Vagina (tissue), 2 donors: ENCODE measurements around the gene ATOH8. TPM values are rescaled to one million over a fixed set of nuclear protein-coding genes. Genes with fewer than 3 reads are reported as not detected.

Source experiments
- DNase-seq, 2 donors: peaks; one replicate each; pipeline ENCODE4 v3.0.0-alpha.2; 2017; ENCODE audit errors: extremely low spot score in 2 of 2
- H3K27ac ChIP-seq: fragments of 200-600 bp; sonication (generic); one replicate; pipeline ENCODE4 v1.5.1; 2019
- H3K27me3 ChIP-seq: fragments of 200-600 bp; sonication (generic); one replicate; pipeline ENCODE4 v1.5.1; 2019
- H3K36me3 ChIP-seq, 2 donors: fragments of 200-600 bp; sonication (generic); one replicate each; pipeline ENCODE4 v1.5.1; 2017 to 2019
- H3K4me1 ChIP-seq: fragments of 200-600 bp; sonication (generic); one replicate; pipeline ENCODE4 v1.5.1; 2019
- H3K4me3 ChIP-seq, 2 donors: fragments of 200-600 bp; sonication (generic); 1 replicate in 1 of 2; 2 replicates in 1 of 2; pipeline ENCODE4 v1.5.1; 2016 to 2019
- H3K9me3 ChIP-seq: fragments of 200-600 bp; sonication (generic); one replicate; pipeline ENCODE4 v1.5.1; 2019
- POLR2A ChIP-seq, 2 donors: fragments of 450-650 bp; IDR thresholded peaks; one replicate each; pipeline ENCODE4 v1.6.1; 2017; ENCODE audit warnings: antibody characterized with exemption in 2 of 2, mild to moderate bottlenecking in 2 of 2, moderate library complexity in 2 of 2
- POLR2AphosphoS5 ChIP-seq, 2 donors: sonication (generic); formaldehyde crosslinking; IDR thresholded peaks; one replicate each; pipeline ENCODE4 v1.9.0; 2017; ENCODE audit warnings: antibody characterized with exemption in 2 of 2, mild to moderate bottlenecking in 2 of 2, low read depth in 1 of 2; ENCODE audit not compliant: insufficient read depth in 1 of 2
- intact Hi-C: fragments of 100-400 bp; cut with DNase I; formaldehyde crosslinking; loops from one replicate; pipeline ENCODE4 v1.15.1; 2023
- total RNA-seq: library from RNA; depleted of rRNA; stranded (reverse); fragments of >200 nt; gene quantifications from one replicate; pipeline ENCODE4 v1.2.3, GENCODE V29; 2016
- TF ChIP-seq, protein P1 (sequence below), 3 experiments: fragments of 450-650 bp in 2 of 3; fragments of 200-600 bp in 1 of 3; sonication (generic) in 1 of 3; IDR thresholded peaks; one replicate each; pipeline ENCODE4 v1.5.1; 2017 to 2019; ENCODE audit warnings: antibody characterized with exemption in 3 of 3, mild to moderate bottlenecking in 2 of 3, moderate library complexity in 2 of 3

ATOH8 gene
- total RNA-seq, 1 donor from 2014 or later = 66.5 TPM

DNA sequence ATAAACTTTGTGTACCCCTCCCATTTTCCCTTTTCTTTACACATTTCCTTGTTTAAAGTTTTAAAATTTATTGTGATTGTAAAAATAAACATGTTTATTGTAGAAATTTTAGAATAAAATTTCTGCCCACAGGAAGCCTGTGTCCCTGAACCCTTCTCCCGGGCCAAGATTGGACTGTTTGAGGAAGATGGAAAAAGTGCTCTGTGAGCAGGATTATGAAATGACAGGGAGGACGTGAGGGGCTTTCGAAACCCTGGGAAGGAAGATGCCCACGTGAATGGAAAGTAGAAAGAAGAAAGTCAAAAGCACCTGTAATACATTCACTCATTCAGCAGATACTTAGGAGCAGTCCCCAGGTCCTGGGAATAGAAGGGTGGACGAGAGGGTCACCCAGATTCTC lies 25.4 kb upstream of the ATOH8 start:
- H3K27ac ChIP-seq = no peak overlapping the region
- no peak for DNase-seq
- no peak overlapping the region for H3K4me3 ChIP-seq
- intact Hi-C loops = loop anchor here (1.0 to 2.0 kb wide), 2 partner anchors 47 to 86 kb away; no protein-coding TSS in a partner anchor
- H3K27me3 ChIP-seq = no peaks in the 10 kb centered on the region
- H3K4me1 ChIP-seq = peaks cover 24% of the 10 kb centered on the region
- H3K9me3 ChIP-seq = no peaks in the 10 kb centered on the region
- TF ChIP-seq POLR2AphosphoS5 (IDR thresholded peaks at IDR 0.05; ENCODE audit: insufficient read depth in 1 of 2, low read depth in 1 of 2) = no peak
- TF ChIP-seq, protein P1, sequence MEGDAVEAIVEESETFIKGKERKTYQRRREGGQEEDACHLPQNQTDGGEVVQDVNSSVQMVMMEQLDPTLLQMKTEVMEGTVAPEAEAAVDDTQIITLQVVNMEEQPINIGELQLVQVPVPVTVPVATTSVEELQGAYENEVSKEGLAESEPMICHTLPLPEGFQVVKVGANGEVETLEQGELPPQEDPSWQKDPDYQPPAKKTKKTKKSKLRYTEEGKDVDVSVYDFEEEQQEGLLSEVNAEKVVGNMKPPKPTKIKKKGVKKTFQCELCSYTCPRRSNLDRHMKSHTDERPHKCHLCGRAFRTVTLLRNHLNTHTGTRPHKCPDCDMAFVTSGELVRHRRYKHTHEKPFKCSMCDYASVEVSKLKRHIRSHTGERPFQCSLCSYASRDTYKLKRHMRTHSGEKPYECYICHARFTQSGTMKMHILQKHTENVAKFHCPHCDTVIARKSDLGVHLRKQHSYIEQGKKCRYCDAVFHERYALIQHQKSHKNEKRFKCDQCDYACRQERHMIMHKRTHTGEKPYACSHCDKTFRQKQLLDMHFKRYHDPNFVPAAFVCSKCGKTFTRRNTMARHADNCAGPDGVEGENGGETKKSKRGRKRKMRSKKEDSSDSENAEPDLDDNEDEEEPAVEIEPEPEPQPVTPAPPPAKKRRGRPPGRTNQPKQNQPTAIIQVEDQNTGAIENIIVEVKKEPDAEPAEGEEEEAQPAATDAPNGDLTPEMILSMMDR (IDR thresholded peaks at IDR 0.05) = no peak
- no peak for TF ChIP-seq POLR2A (IDR thresholded peaks at IDR 0.05)
- H3K36me3 ChIP-seq = no peaks in the 10 kb centered on the region

DNA sequence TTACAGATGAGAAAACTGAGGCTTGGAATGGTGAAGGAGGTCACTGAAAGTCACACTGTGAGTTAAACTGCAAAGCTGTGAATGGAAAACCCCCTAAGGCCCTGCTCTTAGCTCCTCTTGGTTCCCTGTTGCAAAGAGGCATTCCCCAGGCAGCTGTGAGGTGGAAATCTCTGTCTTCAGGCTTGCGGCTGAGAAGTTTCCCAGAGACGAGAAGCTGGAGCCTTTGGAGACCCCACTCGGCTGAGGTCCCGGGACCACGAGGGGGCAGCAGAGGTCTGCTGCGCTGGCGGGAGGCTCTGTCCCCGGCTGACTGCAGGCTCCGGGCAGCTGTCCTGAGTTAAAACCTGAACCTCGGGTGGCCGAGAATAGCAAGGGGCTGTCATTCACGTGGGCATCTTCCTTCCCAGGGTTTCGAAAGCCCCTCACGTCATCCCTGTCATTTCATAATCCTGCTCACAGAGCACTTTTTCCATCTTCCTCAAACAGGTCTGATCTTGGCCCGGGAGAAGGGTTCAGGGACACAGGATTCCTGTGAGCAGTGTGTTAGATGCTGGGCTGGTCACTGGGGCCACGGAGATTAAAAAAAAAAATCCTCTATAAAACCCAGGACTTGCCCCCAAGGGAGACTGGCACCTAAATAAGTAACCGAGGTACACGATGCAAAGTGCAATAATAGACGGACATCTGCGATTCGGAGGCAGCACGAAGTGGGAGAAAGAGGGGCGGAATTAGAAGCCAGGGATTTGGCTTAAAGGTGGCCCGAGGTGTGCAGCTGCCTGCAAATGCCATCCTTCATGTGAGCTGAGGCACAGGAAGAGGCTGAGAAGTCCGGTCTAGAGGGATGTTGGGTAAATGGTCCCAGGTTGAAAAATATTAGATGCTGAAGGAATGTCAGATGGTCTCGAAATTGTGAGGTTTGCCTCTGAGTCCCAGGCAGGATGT lies 24.6 kb upstream of the ATOH8 start:
- H3K4me3 ChIP-seq = no peak overlapping the region
- intact Hi-C loops = loop anchor here (1.0 to 2.0 kb wide), 2 partner anchors 48 to 86 kb away; no protein-coding TSS in a partner anchor

DNA sequence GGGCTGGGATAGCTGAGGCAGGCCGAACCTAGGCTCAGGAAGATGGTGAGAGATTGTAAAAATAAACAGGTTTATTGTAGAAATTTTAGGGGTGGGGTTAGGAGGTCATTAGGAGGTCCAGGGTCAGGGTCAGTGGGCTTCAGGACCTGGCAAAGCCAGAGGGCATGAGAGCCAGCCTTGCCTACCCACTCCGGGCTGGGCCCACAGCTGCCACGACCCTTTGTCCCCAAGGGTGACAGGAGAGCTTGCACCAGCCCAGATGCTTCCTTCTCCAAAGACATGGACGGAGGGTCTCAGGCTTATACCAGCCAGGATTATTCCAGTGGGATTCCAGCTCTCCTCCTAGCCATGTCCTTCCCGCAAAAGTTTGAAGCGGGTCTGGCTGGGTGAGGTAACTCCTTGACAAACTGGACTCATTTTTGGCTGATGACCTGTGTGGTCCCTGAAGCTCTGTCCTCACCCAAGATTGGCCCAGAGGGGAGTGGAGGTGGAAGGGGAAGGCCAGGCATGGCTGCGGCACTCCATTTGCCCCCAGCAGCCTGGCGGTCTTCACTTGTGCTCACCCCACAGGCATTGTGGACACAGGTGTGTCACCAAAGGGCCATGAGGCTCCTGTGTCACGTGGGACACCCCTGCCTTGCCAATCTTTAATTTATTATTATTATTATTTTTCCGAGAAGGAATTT lies 23.8 kb upstream of the ATOH8 start:
- Histone ChIP-seq H3K9me3 (no peaks in the 10 kb centered on the region), H3K4me1 (peaks cover 32% of the 10 kb centered on the region), H3K27ac (peak overlapping the region; percentile 16), H3K4me3 (no peak overlapping the region), H3K36me3 (no peaks in the 10 kb centered on the region), H3K27me3 (no peaks in the 10 kb centered on the region)
- TF ChIP-seq, protein P1 (IDR thresholded peaks at IDR 0.05) = no peak
- TF ChIP-seq POLR2AphosphoS5 (IDR thresholded peaks at IDR 0.05; ENCODE audit: insufficient read depth in 1 of 2, low read depth in 1 of 2) (no peak), POLR2A (IDR thresholded peaks at IDR 0.05) (no peak)
- no peak for DNase-seq
- intact Hi-C loops = loop anchor here (2.0 kb wide), 1 partner anchor 85 kb away; no protein-coding TSS in a partner anchor

More for the DNA sequence above, 24.6 kb upstream of the ATOH8 start:
- DNase-seq = no peak
- Histone ChIP-seq H3K9me3 (no peaks in the 10 kb centered on the region), H3K4me1 (peaks cover 28% of the 10 kb centered on the region), H3K27ac (peak overlapping the region; percentile 16), H3K36me3 (no peaks in the 10 kb centered on the region), H3K27me3 (no peaks in the 10 kb centered on the region)
- TF ChIP-seq, protein P1 (IDR thresholded peaks at IDR 0.05) = peak; percentile 77 to 97 (median 95)
- TF ChIP-seq POLR2A (IDR thresholded peaks at IDR 0.05) = no peak
- TF ChIP-seq POLR2AphosphoS5 (IDR thresholded peaks at IDR 0.05; ENCODE audit: insufficient read depth in 1 of 2, low read depth in 1 of 2) = peak in 1 of 2 donors; percentile 79

DNA sequence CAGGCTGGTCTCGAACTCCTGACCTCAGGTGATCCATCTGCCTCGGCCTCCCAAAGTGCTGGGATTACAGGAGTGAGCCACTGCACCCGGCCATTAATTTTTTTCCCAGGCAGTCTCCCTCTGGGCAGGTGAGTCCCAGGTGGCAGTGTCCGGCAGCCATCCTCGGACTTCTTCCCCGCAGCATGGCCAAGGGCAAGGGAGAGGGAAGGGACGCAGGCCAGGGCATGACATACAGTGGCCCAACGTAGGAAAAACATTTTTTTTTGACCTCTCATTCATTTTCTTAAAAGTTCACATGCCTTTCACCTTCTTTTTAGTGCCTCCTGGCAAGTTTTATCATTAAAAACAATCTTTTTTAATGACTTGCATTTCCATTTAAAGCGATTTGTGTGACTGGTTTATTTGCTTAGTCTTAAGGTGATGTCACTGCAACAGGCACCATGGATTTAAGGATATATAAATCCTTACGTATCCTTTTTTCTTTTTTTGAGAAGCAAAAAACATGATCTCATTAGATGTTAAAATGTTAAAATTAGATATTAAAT lies 23.0 kb upstream of the ATOH8 start:
- TF ChIP-seq POLR2A (IDR thresholded peaks at IDR 0.05) (no peak), POLR2AphosphoS5 (IDR thresholded peaks at IDR 0.05; ENCODE audit: insufficient read depth in 1 of 2, low read depth in 1 of 2) (no peak)
- TF ChIP-seq, protein P1 (IDR thresholded peaks at IDR 0.05) = no peak
- Histone ChIP-seq H3K27ac (no peak overlapping the region), H3K9me3 (no peaks in the 10 kb centered on the region), H3K4me1 (peaks cover 40% of the 10 kb centered on the region), H3K36me3 (no peaks in the 10 kb centered on the region), H3K27me3 (no peaks in the 10 kb centered on the region), H3K4me3 (no peak overlapping the region)
- intact Hi-C loops = no loop called here
- DNase-seq = no peak
